22Rv1 (cell line): ENCODE measurements around the gene CLMN.

Experiments used
- CTCF ChIP-seq: fragments of 450-650 bp; IDR thresholded peaks from 2 replicates; pipeline ENCODE4 v1.5.1; 2017; ENCODE audit warnings: mild to moderate bottlenecking
- ZFX ChIP-seq: fragments of 450-650 bp; IDR thresholded peaks from 2 replicates; pipeline ENCODE4 v1.6.1; 2017; ENCODE audit warnings: antibody characterized with exemption, borderline replicate concordance

GRCh38 chr14:95365401-95365800 is 45.7 kb upstream of the CLMN start:
- no peak for TF ChIP-seq CTCF
- no peak for TF ChIP-seq ZFX
